ENCODE measurements around the gene CDH4.

GRCh38 chr20:61671559-61671958, 419.5 kb downstream of the CDH4 start:
- TF ChIP-seq, protein P1, sequence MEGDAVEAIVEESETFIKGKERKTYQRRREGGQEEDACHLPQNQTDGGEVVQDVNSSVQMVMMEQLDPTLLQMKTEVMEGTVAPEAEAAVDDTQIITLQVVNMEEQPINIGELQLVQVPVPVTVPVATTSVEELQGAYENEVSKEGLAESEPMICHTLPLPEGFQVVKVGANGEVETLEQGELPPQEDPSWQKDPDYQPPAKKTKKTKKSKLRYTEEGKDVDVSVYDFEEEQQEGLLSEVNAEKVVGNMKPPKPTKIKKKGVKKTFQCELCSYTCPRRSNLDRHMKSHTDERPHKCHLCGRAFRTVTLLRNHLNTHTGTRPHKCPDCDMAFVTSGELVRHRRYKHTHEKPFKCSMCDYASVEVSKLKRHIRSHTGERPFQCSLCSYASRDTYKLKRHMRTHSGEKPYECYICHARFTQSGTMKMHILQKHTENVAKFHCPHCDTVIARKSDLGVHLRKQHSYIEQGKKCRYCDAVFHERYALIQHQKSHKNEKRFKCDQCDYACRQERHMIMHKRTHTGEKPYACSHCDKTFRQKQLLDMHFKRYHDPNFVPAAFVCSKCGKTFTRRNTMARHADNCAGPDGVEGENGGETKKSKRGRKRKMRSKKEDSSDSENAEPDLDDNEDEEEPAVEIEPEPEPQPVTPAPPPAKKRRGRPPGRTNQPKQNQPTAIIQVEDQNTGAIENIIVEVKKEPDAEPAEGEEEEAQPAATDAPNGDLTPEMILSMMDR (IDR thresholded peaks at IDR 0.05): no peak
- no peak for TF ChIP-seq EP300 (IDR thresholded peaks at IDR 0.05)
- no peak for TF ChIP-seq POLR2A (IDR thresholded peaks at IDR 0.05)
- no peak for TF ChIP-seq POLR2AphosphoS5 (IDR thresholded peaks at IDR 0.05)

All from upper lobe of left lung (tissue), 4 donors.